ENCODE results near the gene MYL5.

DNA sequence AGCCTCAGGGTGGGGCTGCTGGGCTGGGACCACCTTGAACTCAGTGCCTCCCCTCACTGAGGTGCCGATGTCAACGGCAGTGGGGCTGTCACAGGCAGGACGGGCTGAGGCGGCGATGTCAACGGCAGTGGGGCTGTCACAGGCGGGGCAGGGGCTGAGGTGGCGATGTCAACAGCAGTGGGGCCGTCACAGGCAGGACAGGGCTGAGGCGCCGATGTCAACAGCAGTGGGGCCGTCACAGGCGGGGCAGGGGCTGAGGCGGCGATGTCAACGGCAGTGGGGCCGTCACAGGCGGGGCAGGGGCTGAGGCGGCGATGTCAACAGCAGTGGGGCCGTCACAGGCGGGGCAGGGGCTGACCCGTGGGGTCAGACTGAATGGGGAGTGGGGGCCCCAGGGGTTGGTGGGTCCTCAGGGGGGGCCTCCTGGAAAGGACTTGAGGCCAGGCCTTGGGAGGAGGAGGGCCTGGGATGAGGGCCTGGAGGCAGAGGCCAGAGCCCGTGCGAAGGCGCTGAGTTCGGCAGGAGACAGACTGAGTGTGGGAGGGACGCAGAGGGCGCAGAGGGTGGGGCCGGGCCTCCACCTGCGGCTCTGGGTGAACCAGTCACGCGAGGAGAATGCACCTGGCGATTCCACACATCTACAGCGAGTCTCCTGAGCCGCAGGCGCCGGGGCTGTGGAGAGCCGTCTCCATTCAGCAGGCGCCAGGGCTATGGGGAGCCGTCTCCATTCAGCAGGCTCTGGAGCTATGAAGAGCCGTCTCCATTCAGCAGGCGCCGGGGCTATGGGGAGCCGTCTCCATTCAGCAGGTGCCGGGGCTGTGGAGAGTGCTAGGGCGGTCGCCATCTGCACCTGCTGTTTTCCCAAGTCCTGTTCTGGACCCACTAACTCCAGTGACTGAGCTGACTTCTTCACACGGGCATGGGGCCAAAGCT lies 23.1 kb upstream of the MYL5 start:
- TF ChIP-seq, protein P1, sequence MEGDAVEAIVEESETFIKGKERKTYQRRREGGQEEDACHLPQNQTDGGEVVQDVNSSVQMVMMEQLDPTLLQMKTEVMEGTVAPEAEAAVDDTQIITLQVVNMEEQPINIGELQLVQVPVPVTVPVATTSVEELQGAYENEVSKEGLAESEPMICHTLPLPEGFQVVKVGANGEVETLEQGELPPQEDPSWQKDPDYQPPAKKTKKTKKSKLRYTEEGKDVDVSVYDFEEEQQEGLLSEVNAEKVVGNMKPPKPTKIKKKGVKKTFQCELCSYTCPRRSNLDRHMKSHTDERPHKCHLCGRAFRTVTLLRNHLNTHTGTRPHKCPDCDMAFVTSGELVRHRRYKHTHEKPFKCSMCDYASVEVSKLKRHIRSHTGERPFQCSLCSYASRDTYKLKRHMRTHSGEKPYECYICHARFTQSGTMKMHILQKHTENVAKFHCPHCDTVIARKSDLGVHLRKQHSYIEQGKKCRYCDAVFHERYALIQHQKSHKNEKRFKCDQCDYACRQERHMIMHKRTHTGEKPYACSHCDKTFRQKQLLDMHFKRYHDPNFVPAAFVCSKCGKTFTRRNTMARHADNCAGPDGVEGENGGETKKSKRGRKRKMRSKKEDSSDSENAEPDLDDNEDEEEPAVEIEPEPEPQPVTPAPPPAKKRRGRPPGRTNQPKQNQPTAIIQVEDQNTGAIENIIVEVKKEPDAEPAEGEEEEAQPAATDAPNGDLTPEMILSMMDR (IDR thresholded peaks at IDR 0.05; ENCODE audit: borderline replicate concordance, extremely low read depth, low read length, poor library complexity, severe bottlenecking): no peak
- TF ChIP-seq EZH2 (IDR thresholded peaks at IDR 0.05; ENCODE audit: borderline replicate concordance, low read depth, low read length, severe bottlenecking): no peak
